ENCODE data around the gene SPIN1. TPM values are rescaled to one million over a fixed set of nuclear protein-coding genes. Genes with fewer than 3 reads are reported as not detected.

SPIN1 gene
- total RNA-seq, 1 experiment from 2014 or later, result 80.9 TPM

GRCh38 chr9:88497224-88497623 lies 109.0 kb downstream of the SPIN1 start:
- Mint-ChIP-seq H3K27me3 (ENCODE audit: insufficient read depth, unreplicated experiment) (no peaks in the 10 kb centered on the region), H3K36me3 (ENCODE audit: insufficient read depth, unreplicated experiment) (no peaks in the 10 kb centered on the region), H3K9me3 (ENCODE audit: unreplicated experiment) (no peaks in the 10 kb centered on the region), H3K4me1 (ENCODE audit: insufficient read depth, unreplicated experiment) (no peaks in the 10 kb centered on the region), H3K4me3 (ENCODE audit: unreplicated experiment) (no peak overlapping the region), H3K27ac (ENCODE audit: low read depth, unreplicated experiment) (no peak overlapping the region)
- intact Hi-C loops (cut with micrococcal nuclease), result no loop called here
- POLR2A ChIA-PET, result no interaction called here
- TF ChIP-seq, protein P1, sequence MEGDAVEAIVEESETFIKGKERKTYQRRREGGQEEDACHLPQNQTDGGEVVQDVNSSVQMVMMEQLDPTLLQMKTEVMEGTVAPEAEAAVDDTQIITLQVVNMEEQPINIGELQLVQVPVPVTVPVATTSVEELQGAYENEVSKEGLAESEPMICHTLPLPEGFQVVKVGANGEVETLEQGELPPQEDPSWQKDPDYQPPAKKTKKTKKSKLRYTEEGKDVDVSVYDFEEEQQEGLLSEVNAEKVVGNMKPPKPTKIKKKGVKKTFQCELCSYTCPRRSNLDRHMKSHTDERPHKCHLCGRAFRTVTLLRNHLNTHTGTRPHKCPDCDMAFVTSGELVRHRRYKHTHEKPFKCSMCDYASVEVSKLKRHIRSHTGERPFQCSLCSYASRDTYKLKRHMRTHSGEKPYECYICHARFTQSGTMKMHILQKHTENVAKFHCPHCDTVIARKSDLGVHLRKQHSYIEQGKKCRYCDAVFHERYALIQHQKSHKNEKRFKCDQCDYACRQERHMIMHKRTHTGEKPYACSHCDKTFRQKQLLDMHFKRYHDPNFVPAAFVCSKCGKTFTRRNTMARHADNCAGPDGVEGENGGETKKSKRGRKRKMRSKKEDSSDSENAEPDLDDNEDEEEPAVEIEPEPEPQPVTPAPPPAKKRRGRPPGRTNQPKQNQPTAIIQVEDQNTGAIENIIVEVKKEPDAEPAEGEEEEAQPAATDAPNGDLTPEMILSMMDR (IDR thresholded peaks at IDR 0.05; ENCODE audit: unreplicated experiment), result no peak
- no TSS peak for BruUV-seq (replicated peaks)
- DNase-seq (ENCODE audit: unreplicated experiment), result no peak
- CTCF ChIA-PET, result no interaction called here

DNA sequence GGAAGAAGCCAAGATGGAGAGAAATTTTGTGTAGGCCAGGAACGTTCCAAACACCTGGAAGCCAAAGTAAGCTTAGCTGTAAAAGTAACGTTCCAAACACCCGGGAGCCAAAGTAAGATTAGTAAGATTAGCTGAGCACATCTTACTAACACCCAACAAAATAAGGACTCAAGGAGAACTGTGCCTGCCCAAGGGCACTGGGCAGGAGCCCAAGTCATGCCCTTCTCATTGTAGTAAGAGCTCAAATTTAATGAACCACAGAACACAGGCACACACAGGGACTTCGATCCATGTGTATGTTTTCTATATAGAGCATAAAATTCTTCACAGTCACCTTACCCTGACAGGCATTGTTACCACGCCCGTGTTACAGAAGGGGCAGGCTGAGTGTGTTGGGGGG lies 110.6 kb downstream of the SPIN1 start:
- ChIA-PET POLR2A (interaction anchor here (0.7 kb wide), 1 partner anchor 12 kb away, joined by 3 read pairs; no protein-coding TSS in a partner anchor), CTCF (interaction anchor here (0.9 kb wide), 1 partner anchor 547 kb away, joined by 4 read pairs; no protein-coding TSS in a partner anchor)
- TF ChIP-seq, protein P1 (IDR thresholded peaks at IDR 0.05; ENCODE audit: unreplicated experiment), result no peak
- Mint-ChIP-seq H3K9me3 (ENCODE audit: unreplicated experiment) (no peaks in the 10 kb centered on the region), H3K4me3 (ENCODE audit: unreplicated experiment) (no peak overlapping the region), H3K36me3 (ENCODE audit: insufficient read depth, unreplicated experiment) (no peaks in the 10 kb centered on the region), H3K27ac (ENCODE audit: low read depth, unreplicated experiment) (no peak overlapping the region), H3K27me3 (ENCODE audit: insufficient read depth, unreplicated experiment) (no peaks in the 10 kb centered on the region), H3K4me1 (ENCODE audit: insufficient read depth, unreplicated experiment) (no peaks in the 10 kb centered on the region)
- DNase-seq (ENCODE audit: unreplicated experiment), result no peak
- no TSS peak for BruUV-seq (replicated peaks)
- intact Hi-C loops (cut with micrococcal nuclease), result no loop called here

DNA sequence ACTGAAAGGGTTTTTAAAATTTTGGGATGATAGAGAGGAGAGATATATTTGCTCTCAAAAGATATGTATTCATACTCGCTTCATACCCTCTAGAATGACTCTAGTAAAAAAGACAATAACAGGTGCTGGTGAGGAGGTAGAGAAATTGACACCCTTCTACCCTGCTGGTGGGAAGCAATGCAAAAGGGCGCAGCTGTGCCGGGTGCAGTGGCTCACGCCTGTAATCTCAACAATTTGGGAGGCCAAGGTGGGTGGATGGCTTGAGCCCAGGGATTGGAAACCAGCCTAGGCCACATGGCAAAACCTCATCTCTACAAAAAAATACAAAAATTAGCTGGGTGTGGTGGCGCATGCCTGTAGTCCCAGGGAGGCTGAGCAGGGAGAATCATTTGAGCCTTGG lies 112.8 kb downstream of the SPIN1 start:
- intact Hi-C loops (cut with micrococcal nuclease), result no loop called here

DNA sequence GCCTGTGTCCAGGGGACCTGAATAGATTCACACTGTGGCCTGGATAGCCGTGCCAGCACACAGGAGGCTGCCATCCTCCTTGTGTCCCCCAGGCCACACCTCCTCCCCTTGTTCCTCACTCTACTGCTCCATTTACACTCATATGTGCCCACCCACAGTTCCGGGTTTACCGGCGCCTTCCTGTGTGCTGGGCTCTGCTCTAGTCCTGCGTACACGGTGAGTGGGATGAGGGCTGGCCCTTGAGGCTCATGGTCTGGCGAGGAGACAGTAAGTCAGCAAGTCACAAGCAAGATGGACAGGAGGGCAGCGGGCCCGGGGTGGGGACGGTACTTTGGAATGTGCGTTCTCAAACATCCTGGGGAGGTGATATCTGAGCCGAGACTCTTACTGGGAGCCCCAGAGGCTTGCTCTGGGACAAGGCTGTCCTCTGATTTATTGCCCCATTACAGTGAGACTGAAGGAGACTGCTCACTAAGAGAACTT lies 114.3 kb downstream of the SPIN1 start:
- no peak for DNase-seq (ENCODE audit: unreplicated experiment)

More for the DNA sequence above, 112.8 kb downstream of the SPIN1 start:
- BruUV-seq (replicated peaks), result no TSS peak
- Mint-ChIP-seq H3K9me3 (ENCODE audit: unreplicated experiment) (no peaks in the 10 kb centered on the region), H3K27ac (ENCODE audit: low read depth, unreplicated experiment) (no peak overlapping the region), H3K36me3 (ENCODE audit: insufficient read depth, unreplicated experiment) (no peaks in the 10 kb centered on the region), H3K27me3 (ENCODE audit: insufficient read depth, unreplicated experiment) (no peaks in the 10 kb centered on the region), H3K4me3 (ENCODE audit: unreplicated experiment) (no peak overlapping the region), H3K4me1 (ENCODE audit: insufficient read depth, unreplicated experiment) (no peaks in the 10 kb centered on the region)
- ChIA-PET POLR2A (interaction anchor here (0.7 kb wide), 1 partner anchor 10 kb away, joined by 3 read pairs; no protein-coding TSS in a partner anchor), CTCF (no interaction called here)
- TF ChIP-seq, protein P1 (IDR thresholded peaks at IDR 0.05; ENCODE audit: unreplicated experiment), result no peak
- DNase-seq (ENCODE audit: unreplicated experiment), result no peak

More for the DNA sequence above, 114.3 kb downstream of the SPIN1 start:
- ChIA-PET POLR2A (no interaction called here), CTCF (no interaction called here)
- H3K27me3 Mint-ChIP-seq (ENCODE audit: insufficient read depth, unreplicated experiment), result no peaks in the 10 kb centered on the region
- TF ChIP-seq, protein P1 (IDR thresholded peaks at IDR 0.05; ENCODE audit: unreplicated experiment), result no peak
- no peaks in the 10 kb centered on the region for H3K9me3 Mint-ChIP-seq (ENCODE audit: unreplicated experiment)
- no peaks in the 10 kb centered on the region for H3K4me1 Mint-ChIP-seq (ENCODE audit: insufficient read depth, unreplicated experiment)
- no peak overlapping the region for H3K4me3 Mint-ChIP-seq (ENCODE audit: unreplicated experiment)
- BruUV-seq (replicated peaks), result no TSS peak
- intact Hi-C loops (cut with micrococcal nuclease), result no loop called here
- H3K36me3 Mint-ChIP-seq (ENCODE audit: insufficient read depth, unreplicated experiment), result no peaks in the 10 kb centered on the region
- H3K27ac Mint-ChIP-seq (ENCODE audit: low read depth, unreplicated experiment), result no peak overlapping the region
